ENCODE measurements around the gene HOXB1. TPM values are rescaled to one million over a fixed set of nuclear protein-coding genes. Genes with fewer than 3 reads are reported as not detected.

HOXB1 gene
- total RNA-seq, 2 experiments from 2014 or later: not detected

GRCh38 chr17:48486557-48486956, 44.3 kb downstream of the HOXB1 start:
- no peak overlapping the region for H3K27ac Mint-ChIP-seq
- peaks cover 6% of the 10 kb centered on the region for H3K4me1 Mint-ChIP-seq (ENCODE audit: low read depth)
- DNase-seq (no peak), ATAC-seq (ENCODE audit: poor library complexity) (no peak)
- H3K36me3 ChIP-seq (ENCODE audit: insufficient read depth, low read length): no peaks in the 10 kb centered on the region
- TF ChIP-seq CTCF (IDR thresholded peaks at IDR 0.05): no peak
- peaks cover 12% of the 10 kb centered on the region for H3K4me1 ChIP-seq (ENCODE audit: insufficient read depth, low read length)
- ChIA-PET POLR2A (interaction anchor here (0.6 kb wide), 1 partner anchor 123 kb away, joined by 3 read pairs; no protein-coding TSS in a partner anchor), CTCF (interaction anchor here (1.3 kb wide), 1 partner anchor 135 kb away, joined by 3 read pairs; no protein-coding TSS in a partner anchor)
- no peaks in the 10 kb centered on the region for H3K9me3 Mint-ChIP-seq
- intact Hi-C loops (cut with DNase I, micrococcal nuclease): no loop called here
- no peak overlapping the region for H3K4me3 Mint-ChIP-seq
- H3K27me3 ChIP-seq (ENCODE audit: control insufficient read depth in 1 of 2, insufficient read depth in 2 of 2, low read length in 2 of 2): peaks cover 0 to 5% of the 10 kb centered on the region in 2 experiments
- no peak overlapping the region for H3K27ac ChIP-seq (ENCODE audit: low read depth in 1 of 2, low read length in 2 of 2)
- no peaks in the 10 kb centered on the region for H3K36me3 Mint-ChIP-seq (ENCODE audit: low read depth)
- no peak overlapping the region for H3K4me3 ChIP-seq (ENCODE audit: low read length)
- H3K27me3 Mint-ChIP-seq: peaks cover 17% of the 10 kb centered on the region
- H3K9me3 ChIP-seq (ENCODE audit: control insufficient read depth in 1 of 2, insufficient read depth in 1 of 2, low read length in 2 of 2): no peaks in the 10 kb centered on the region

- intact Hi-C loops (cut with DNase I, micrococcal nuclease): loop anchor here in 1 of 2 experiments (5.0 kb wide), 1 partner anchor 418 kb away; no protein-coding TSS in a partner anchor
- no peaks in the 10 kb centered on the region for H3K9me3 Mint-ChIP-seq
- peaks cover 12% of the 10 kb centered on the region for H3K4me1 ChIP-seq (ENCODE audit: insufficient read depth, low read length)
- H3K36me3 Mint-ChIP-seq (ENCODE audit: low read depth): no peaks in the 10 kb centered on the region
- ChIA-PET CTCF (interaction anchor here (0.7 kb wide), 1 partner anchor 24 kb away, joined by 3 read pairs; no protein-coding TSS in a partner anchor), POLR2A (no interaction called here)
- DNase-seq (no peak), ATAC-seq (ENCODE audit: poor library complexity) (no peak)
- H3K27me3 ChIP-seq (ENCODE audit: control insufficient read depth in 1 of 2, insufficient read depth in 2 of 2, low read length in 2 of 2): no peaks in the 10 kb centered on the region
- no peak for TF ChIP-seq CTCF (IDR thresholded peaks at IDR 0.05)
- no peaks in the 10 kb centered on the region for H3K36me3 ChIP-seq (ENCODE audit: insufficient read depth, low read length)
- no peaks in the 10 kb centered on the region for H3K9me3 ChIP-seq (ENCODE audit: control insufficient read depth in 1 of 2, insufficient read depth in 1 of 2, low read length in 2 of 2)
- no peak overlapping the region for H3K27ac ChIP-seq (ENCODE audit: low read depth in 1 of 2, low read length in 2 of 2)
- H3K4me1 Mint-ChIP-seq (ENCODE audit: low read depth): peaks cover 6% of the 10 kb centered on the region
- H3K27ac Mint-ChIP-seq: no peak overlapping the region
- no peak overlapping the region for H3K4me3 Mint-ChIP-seq
- H3K4me3 ChIP-seq (ENCODE audit: low read length): no peak overlapping the region
- H3K27me3 Mint-ChIP-seq: peaks cover 13% of the 10 kb centered on the region
These were observed 46.0 kb downstream of the HOXB1 start for GRCh38 chr17:48484850-48485249.

- Mint-ChIP-seq H3K27me3 (peaks cover 13% of the 10 kb centered on the region), H3K4me3 (no peak overlapping the region), H3K9me3 (no peaks in the 10 kb centered on the region), H3K4me1 (ENCODE audit: low read depth) (peaks cover 6% of the 10 kb centered on the region), H3K27ac (no peak overlapping the region), H3K36me3 (ENCODE audit: low read depth) (no peaks in the 10 kb centered on the region)
- intact Hi-C loops (cut with DNase I, micrococcal nuclease): loop anchor here in 1 of 2 experiments (5.0 kb wide), 1 partner anchor 417 kb away; no protein-coding TSS in a partner anchor
- Histone ChIP-seq H3K4me1 (ENCODE audit: insufficient read depth, low read length) (peaks cover 12% of the 10 kb centered on the region), H3K4me3 (ENCODE audit: low read length) (no peak overlapping the region), H3K36me3 (ENCODE audit: insufficient read depth, low read length) (no peaks in the 10 kb centered on the region), H3K9me3 (ENCODE audit: control insufficient read depth in 1 of 2, insufficient read depth in 1 of 2, low read length in 2 of 2) (no peaks in the 10 kb centered on the region), H3K27ac (ENCODE audit: low read depth in 1 of 2, low read length in 2 of 2) (no peak overlapping the region), H3K27me3 (ENCODE audit: control insufficient read depth in 1 of 2, insufficient read depth in 2 of 2, low read length in 2 of 2) (no peaks in the 10 kb centered on the region)
- DNase-seq: no peak
- POLR2A ChIA-PET: no interaction called here
- CTCF ChIA-PET: no interaction called here
- ATAC-seq (ENCODE audit: poor library complexity): no peak
- TF ChIP-seq CTCF (IDR thresholded peaks at IDR 0.05): no peak
These were observed 46.6 kb downstream of the HOXB1 start for GRCh38 chr17:48484256-48484655.

All from CD4-positive, alpha-beta T cell (primary cell).